GM19240 (cell line): ENCODE measurements around the gene SUGT1.

ENCODE experiments used
- DNase-seq: peaks from one replicate; pipeline ENCODE4 v3.0.0; 2011; ENCODE audit warnings: low spot score; ENCODE audit not compliant: insufficient read length

Gene SUGT1

DNA sequence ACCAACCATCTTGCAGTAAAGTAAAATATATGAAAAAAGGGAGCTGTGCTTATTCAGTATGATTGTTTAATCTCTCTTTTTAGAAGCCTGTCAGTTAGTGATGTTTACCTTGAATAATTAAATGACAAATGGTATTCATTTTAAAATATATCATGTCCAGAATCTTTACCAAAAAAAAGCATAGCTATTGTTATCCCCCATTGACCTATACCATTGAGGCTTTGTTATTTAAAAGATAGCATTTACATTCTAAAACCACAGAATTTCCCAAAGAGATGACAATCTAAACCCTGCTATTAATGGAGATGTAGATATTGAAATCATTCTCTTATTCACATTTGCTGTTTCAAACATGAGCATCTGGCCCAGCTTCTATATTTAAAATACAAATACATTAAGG lies 84.8 kb downstream of the SUGT1 start:
- DNase-seq: no peak

DNA sequence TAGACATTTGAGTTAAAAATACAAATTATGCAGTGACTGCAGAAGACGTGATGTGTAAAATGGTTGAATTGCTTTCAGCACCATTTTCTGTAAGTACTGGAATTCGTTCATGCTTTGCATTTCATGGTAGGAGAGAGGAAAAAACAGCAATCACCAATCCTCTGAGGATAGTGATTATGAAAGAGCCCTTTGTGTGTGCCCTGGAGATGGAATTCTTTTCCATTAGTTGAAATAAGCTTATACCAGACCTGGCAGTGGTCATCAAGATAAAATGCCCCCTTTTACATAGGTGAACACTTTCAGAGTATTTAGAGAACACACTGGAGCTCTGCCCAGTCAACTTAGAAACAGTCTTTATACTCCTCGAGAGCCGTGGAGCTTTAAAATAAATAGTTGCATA lies 85.3 kb downstream of the SUGT1 start:
- DNase-seq: no peak

GRCh38 chr13:52738719-52739467 lies 86.3 kb downstream of the SUGT1 start:
- DNase-seq: no peak

GRCh38 chr13:52739468-52740071 lies 86.9 kb downstream of the SUGT1 start, which contains the start of gene CNMD:
Gene CNMD, minus strand, starts transcription at chr13:52739820. Its CDS starts 119 bp downstream, at chr13:52739701.
- no peak for DNase-seq

DNA sequence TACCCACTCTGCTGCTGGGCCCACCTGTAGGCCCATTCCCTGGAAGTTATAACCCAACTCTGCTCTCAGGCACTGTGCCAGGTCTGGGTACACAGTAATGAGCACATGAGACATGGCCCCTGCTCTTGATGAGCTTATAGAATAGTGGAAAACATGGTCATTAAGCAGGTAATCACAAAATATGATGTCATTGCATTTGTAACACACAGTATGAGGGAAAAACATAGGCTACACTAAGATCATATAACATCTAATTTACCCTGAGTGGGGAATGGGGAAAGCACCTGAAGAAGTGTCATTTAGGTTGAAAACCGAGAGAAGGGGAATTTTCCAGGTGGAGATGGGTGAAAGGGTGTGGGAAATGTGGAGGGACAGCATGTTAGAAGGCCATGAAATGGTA lies 90.9 kb downstream of the SUGT1 start:
- no peak for DNase-seq

GRCh38 chr13:52743988-52744387 lies 91.4 kb downstream of the SUGT1 start:
- DNase-seq: no peak

DNA sequence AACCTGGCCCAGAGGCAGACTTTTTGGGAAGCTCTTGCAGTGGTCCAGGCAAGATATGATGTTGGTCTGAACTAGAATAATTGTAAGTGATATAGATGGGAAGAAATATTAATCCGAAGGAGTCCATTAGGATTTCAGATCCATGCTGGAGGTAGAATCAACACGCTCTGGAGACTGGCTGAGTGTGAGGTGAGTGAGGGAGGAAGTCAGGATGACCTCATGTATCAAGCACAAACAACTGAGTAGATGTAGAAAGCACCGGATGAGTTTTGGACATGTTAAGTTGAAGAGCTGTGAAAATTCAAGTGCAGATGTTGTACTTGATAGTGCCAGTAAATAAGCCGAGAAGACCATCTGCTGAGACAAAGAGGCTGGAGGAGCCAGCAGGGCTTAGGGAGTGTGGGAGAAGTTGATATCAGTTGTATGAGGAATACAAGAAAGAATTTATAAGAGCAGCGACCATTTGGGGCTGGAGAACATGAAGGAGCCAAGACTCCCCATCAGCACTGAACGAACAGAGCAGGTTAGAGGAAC lies 92.3 kb downstream of the SUGT1 start:
- DNase-seq: no peak

DNA sequence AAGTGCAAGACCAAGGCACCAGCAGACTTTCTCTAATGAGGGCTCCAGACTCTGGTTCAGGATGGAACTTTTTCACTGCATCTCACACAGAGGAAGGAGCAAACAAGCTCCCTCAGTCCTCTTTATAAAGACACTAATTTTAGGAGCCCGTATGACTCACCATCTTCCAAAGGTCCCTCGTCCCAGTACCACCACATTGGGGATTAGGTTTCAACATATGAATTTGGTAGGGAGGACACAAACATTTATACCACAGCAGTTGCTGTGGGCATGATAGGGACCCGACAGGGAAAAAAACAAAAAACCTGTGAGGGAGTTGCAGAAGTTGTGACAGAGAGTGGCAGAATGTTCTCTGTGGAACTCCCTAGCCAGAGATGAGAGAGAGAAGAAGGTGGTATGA lies 93.5 kb downstream of the SUGT1 start:
- DNase-seq: no peak

DNA sequence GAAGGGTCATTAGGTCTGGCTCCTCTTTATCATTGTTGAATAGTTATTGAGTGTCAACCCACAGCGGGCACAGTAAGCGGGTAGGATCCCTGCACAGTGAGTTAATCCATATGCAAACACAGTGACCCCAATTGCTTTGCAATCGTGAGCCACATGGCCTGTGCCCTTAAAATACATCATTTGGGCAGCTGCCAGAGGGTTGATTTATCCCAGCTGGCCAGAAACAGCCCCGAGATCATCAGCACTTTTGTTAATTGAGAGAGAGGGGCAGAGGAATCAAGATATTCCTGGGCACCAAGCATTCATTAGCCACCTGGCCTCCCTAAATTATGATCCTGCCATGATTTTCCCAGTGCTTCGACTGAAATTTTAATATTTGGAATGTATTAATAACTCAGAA lies 96.8 kb downstream of the SUGT1 start:
- DNase-seq: no peak
